Gastroesophageal sphincter (tissue), 3 donors: ENCODE data around the gene LCP1.

Source experiments
- CTCF ChIP-seq, 4 experiments: fragments of 200-600 bp in 2 of 4; fragments of 450-650 bp in 2 of 4; sonication (generic) in 1 of 4; IDR thresholded peaks; one replicate each; pipeline ENCODE4 v1.5.1; 2017 to 2019; ENCODE audit warnings: antibody characterized with exemption in 4 of 4, mild to moderate bottlenecking in 2 of 4, moderate library complexity in 2 of 4
- EP300 ChIP-seq: sonication (generic); formaldehyde crosslinking; IDR thresholded peaks from one replicate; pipeline ENCODE4 v1.6.1; 2017; ENCODE audit warnings: antibody characterized with exemption, mild to moderate bottlenecking

- TF ChIP-seq CTCF (IDR thresholded peaks at IDR 0.05) (no peak), EP300 (no peak)
These were observed 21.9 kb downstream of the LCP1 start for GRCh38 chr13:46160065-46160464.
